BE2C (cell line): ENCODE data around the gene RNF207.
A peak's percentile ranks its signal among the peaks of the same experiment; 100 is the strongest.

Experiments
- DNase-seq: peaks from one replicate; pipeline ENCODE4 v3.0.0-alpha.2; 2020
- H3K27me3 ChIP-seq: fragments of 250-450 bp; sonication (Bioruptor Pico); 2 replicates; pipeline ENCODE4 v1.5.1; 2020; ENCODE audit warnings: mild to moderate bottlenecking
- H3K36me3 ChIP-seq: fragments of 250-450 bp; sonication (Bioruptor Pico); 2 replicates; pipeline ENCODE4 v1.5.1; 2020; ENCODE audit warnings: mild to moderate bottlenecking
- H3K4me1 ChIP-seq: fragments of 250-450 bp; sonication (Bioruptor Pico); 2 replicates; pipeline ENCODE4 v1.5.1; 2020
- H3K4me3 ChIP-seq: 2 replicates; pipeline ENCODE4 v1.5.1; 2011; ENCODE audit warnings: low read depth, low read length
- H3K9me3 ChIP-seq: fragments of 250-450 bp; sonication (Bioruptor Pico); 2 replicates; pipeline ENCODE4 v1.5.1; 2020
- TF ChIP-seq, protein P1 (sequence below): IDR thresholded peaks from 2 replicates; pipeline ENCODE4 v1.5.1; 2012; ENCODE audit warnings: mild to moderate bottlenecking, low read depth, low read length

RNF207 gene

DNA sequence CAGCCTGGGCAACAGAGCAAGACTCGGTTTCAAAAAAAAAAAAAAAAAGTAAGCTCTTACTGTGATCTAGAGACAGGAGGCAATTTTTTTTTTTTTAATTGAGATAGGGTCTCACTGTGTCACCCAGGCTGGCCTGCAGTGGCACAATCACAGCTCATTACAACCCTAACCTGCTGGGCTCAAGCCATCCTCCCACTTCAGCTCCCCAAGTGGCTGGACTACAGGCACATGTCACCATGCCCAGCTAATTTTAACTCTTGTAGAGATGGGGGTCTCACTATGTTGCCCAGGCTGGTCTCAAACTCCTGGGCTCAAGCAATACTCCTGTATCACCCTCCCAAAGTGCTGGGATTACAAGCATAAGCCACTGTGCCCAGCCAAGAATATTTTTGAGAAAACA lies 14.0 kb upstream of the RNF207 start:
- Histone ChIP-seq H3K4me3 (no peak overlapping the region), H3K36me3 (peaks cover 66% of the 10 kb centered on the region), H3K27me3 (no peaks in the 10 kb centered on the region), H3K4me1 (no peaks in the 10 kb centered on the region), H3K9me3 (no peaks in the 10 kb centered on the region)
- no peak for DNase-seq
- TF ChIP-seq, protein P1, sequence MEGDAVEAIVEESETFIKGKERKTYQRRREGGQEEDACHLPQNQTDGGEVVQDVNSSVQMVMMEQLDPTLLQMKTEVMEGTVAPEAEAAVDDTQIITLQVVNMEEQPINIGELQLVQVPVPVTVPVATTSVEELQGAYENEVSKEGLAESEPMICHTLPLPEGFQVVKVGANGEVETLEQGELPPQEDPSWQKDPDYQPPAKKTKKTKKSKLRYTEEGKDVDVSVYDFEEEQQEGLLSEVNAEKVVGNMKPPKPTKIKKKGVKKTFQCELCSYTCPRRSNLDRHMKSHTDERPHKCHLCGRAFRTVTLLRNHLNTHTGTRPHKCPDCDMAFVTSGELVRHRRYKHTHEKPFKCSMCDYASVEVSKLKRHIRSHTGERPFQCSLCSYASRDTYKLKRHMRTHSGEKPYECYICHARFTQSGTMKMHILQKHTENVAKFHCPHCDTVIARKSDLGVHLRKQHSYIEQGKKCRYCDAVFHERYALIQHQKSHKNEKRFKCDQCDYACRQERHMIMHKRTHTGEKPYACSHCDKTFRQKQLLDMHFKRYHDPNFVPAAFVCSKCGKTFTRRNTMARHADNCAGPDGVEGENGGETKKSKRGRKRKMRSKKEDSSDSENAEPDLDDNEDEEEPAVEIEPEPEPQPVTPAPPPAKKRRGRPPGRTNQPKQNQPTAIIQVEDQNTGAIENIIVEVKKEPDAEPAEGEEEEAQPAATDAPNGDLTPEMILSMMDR = no peak

DNA sequence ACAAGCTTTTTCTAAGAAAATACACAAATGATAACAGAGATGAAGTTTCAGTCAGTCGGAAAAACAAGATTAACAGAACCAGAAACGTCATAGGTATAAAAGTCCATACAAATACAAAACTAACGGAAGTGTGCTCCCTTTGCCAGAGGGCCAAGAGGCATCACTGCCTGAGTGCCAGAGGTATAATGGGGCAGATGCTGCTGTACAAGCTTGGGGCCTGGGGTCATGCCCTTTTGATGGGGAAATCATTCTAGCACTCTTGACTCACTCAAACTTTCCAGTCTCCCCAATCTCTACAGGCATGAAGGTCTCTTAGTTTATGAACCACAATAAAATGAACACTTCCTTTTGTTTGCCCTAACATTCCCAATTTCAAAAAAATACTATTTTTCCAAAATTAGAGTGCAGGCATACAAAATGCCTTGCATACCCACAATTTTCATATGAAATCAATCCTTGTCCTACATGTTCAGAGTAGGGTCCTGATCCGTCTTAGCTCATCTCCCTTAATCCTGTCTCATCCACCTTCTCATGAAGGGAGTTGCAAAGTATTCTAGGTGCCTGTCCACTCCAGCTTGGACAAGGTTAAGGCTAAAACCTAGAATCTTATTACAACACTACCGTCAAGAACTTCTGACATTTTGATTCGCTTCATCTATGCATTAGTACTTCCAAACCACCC lies 8.0 kb upstream of the RNF207 start:
- Histone ChIP-seq H3K27me3 (no peaks in the 10 kb centered on the region), H3K9me3 (no peaks in the 10 kb centered on the region), H3K36me3 (peaks cover 49% of the 10 kb centered on the region), H3K4me1 (no peaks in the 10 kb centered on the region), H3K4me3 (peak overlapping the region; percentile 93)
- DNase-seq = no peak
- TF ChIP-seq, protein P1 = no peak

DNA sequence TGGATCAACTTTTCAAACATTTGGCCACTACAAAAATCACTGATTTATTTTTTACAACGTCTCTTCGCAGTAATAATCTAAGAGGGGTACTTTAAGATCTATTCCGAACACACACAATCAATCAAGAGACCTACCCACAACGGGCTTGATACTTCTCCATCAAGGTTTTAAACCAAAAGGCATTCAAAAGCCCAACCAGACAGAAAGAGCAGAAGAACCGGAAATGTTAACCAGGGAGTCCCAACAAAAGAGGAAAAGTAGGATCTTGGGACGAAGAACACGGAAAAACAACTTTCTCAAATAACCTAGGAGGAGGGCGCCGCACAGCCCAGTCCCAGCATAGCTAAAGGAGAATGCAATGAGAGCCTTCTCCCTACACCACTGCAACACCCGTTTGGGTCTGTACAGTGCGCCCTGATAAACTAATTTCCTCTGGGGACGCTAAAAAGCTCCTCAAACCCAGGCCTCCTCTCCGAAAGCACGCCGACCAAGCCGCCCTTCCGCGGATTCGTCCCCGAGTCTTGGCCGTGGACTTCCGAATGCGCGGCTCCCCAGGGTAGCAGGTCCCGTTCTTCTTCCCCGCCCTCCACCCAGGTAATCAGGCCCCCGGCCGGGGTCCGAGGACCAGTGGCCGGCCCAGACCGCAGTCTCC lies 7.1 kb upstream of the RNF207 start:
- Histone ChIP-seq H3K4me1 (no peaks in the 10 kb centered on the region), H3K4me3 (peak overlapping the region; percentile 93), H3K27me3 (no peaks in the 10 kb centered on the region), H3K36me3 (peaks cover 40% of the 10 kb centered on the region), H3K9me3 (no peaks in the 10 kb centered on the region)
- TF ChIP-seq, protein P1 = no peak
- DNase-seq = no peak

DNA sequence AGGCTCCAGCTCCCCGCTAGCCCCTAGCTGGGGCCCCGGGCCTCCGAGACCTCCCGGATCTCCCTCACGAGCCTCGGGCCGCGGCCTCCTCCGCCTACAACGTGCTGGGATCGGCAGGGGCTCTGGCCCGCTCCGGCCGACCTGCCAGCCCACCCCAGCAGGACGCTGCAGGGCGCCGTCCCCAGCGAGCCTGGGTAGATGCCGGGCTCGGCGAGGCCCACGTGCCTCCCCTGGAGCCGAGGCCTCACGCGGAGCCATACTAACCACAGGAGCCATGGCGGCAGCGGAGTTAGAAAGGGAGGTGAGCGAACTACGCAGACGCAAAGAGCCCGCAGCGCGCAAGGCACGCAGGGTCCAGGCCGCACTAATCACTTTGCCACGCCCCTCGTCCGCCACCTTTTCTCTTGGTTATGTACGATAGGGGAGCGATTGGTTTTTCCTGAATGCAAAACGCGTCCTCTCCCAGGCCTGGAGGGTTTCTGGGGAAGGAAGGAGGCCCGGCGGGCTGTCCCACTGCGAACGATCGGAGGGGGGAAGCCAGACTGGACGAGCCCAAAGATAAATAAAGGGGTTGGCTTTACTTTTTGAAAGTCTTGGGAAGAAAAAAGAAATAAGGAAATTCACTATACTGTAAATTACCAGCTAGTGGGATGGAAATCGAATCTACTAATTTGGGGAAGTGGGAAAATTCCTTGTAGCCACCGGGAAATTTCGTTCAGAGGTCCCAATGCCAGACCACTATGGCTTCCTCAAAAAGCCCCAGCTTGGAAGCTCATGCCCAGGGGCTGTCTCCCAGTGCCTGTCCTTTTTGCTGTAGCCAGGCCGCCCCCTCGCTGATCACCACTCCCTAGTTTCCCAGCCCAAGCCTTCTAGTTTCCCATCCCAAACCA lies 6.4 kb upstream of the RNF207 start, which contains the start of gene RPL22:
Gene RPL22, minus strand, starts transcription at position 298 of the 890 bp plus-strand sequence. Its CDS starts 22 bp downstream, at position 276.
- Histone ChIP-seq H3K9me3 (no peaks in the 10 kb centered on the region), H3K4me1 (no peaks in the 10 kb centered on the region), H3K27me3 (no peaks in the 10 kb centered on the region), H3K4me3 (peak within 1 kb of the TSS; percentile 93), H3K36me3 (peaks cover 34% of the 10 kb centered on the region)
- peak; percentile 93 for DNase-seq
- TF ChIP-seq, protein P1 = no peak

DNA sequence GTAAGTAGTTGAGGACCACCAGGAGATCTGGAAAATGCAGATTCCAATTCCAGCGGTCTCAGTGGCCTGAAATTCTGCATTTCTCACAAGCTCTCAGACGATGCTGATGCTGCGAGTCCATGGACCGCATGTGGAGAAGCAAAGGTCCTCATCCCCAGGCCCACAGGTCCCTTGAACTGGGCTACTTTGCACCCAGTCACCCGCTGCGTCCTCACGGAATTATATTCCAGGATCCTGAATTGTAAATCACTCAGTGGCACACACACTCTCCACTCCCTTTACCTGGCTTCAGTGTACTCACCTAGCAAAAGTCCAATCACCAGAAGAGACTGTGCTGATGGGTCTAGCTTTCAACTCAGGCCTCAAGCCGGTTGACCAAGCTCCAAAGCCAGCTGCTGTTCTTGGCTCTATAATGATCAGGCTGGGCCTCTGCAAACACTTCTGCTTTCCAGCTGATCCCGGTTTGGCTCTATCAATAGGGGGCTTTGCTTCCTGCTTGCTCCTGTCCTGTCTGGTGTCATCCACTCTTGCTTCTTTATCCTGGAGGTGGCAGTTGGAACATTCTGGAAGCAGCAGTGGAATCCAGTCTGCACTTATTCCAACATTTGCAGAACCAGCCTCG lies 5.6 kb upstream of the RNF207 start:
- Histone ChIP-seq H3K27me3 (no peaks in the 10 kb centered on the region), H3K36me3 (peaks cover 27% of the 10 kb centered on the region), H3K9me3 (no peaks in the 10 kb centered on the region), H3K4me3 (peak overlapping the region; percentile 93), H3K4me1 (no peaks in the 10 kb centered on the region)
- TF ChIP-seq, protein P1 = no peak
- DNase-seq = no peak
